Forelimb muscle (tissue), 1 donor: ENCODE results near the gene AGGF1. TPM values are rescaled to one million over a fixed set of nuclear protein-coding genes. Genes with fewer than 3 reads are reported as not detected.
"Not testable (repeated sequence)": the region's sequence is repeated elsewhere in the genome, so short reads cannot be mapped to it uniquely, and the experiment has no call there.

Source experiments
- DNase-seq: peaks from one replicate; pipeline ENCODE4 v3.0.0-alpha.2; 2013; ENCODE audit warnings: low read depth
- polyA plus RNA-seq: library from polyadenylated mRNA; unstranded; fragments of 120-200 nt; gene quantifications from one replicate; pipeline ENCODE4 v1.2.1, GENCODE V29; 2013; ENCODE audit not compliant: insufficient read length

Gene AGGF1
- polyA plus RNA-seq, 1 donor: 14.4 TPM

GRCh38 chr5:77086689-77087483 is 56.7 kb downstream of the AGGF1 start, which contains the start of gene ZBED3:
TSS of gene ZBED3 (minus strand) at chr5:77087285. CDS start at chr5:77077878, 9,407 bp downstream.
- peak; percentile 57 for DNase-seq

DNA sequence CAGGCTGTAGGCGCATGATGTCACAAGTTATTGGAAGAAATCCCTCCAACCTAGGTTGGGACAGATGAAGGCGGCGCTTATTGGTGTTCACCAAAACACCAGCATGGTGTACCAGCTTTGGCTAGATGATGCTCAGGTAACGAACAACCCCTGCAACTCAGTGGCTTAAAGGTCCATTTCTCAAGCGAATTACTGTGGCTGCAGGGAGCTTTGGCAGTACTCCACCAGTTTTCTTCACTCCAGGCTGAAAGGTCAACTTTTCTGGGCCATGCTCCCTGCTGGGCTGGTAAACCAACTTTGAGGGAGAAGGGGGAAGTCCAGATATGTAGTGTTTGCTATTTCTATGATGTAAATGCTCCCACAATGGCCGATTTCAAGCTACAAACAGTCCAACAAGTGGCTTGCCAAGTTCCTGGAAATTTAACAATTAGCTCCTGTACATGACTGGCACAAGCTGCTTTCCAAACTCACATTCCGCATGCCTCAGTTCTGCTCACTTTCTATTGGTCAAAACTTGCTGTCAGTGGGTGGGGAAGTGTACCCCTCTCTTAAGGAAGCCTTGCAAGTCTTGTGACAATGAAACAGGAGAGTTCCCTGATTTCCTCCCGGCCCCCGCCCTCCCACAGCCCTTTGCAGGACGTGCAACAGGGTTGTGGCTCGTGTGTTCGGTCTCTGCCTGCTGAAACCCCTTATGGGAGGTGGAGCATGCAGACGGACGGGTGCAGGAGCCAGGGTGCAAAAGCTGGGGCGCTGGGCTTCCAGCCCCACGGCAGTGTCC is 57.5 kb downstream of the AGGF1 start:
- peak; percentile 22 for DNase-seq

DNA sequence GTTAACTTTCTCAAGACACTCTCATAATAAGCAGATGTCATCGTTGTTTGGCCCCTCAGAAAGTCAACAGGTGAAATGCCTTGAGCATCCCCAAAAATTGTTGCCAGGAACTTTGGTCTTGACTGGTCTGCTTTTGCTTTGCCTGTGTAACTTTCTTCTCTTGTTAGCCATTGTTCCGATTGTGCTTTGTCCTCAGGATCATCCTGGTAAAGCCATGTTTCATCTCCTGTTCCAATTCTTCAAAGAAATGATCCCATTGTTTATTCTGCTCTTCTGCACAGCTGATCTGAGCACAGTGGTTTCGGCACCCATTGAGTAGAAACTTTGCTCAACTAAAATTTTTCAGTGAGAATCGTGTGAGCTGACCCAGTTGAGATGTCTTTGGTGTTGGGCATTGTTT is 65.0 kb downstream of the AGGF1 start:
- DNase-seq: no peak

- DNase-seq: no peak
Observed at GRCh38 chr5:77101298-77101697, 71.1 kb downstream of the AGGF1 start.

- DNase-seq: no peak
Observed at GRCh38 chr5:77102549-77102948, 72.3 kb downstream of the AGGF1 start.

GRCh38 chr5:77103457-77103856 is 73.3 kb downstream of the AGGF1 start:
- no peak for DNase-seq

GRCh38 chr5:77104813-77105212 is 74.6 kb downstream of the AGGF1 start:
- no peak for DNase-seq

DNA sequence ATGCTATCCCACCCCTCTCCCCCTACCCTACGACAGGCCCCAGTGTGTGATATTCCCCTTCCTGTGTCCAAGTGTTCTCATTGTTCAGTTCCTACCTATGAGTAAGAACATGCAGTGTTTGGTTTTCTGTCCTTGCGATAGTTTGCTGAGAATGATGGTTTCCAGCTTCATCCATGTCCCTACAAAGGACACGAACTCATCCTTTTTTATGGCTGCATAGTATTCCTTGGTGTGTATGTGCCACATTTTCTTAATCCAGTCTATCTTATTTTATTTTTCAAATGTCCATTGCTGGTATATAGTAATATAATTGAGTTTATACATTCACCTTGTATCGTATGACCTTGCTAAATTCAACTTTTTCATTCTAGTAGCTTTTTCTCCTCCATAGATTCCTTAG is 76.8 kb downstream of the AGGF1 start:
- DNase-seq: not testable (repeated sequence)

Other genes with a start within 250 kb of the AGGF1 start
- gene F2RL1, start 211.4 kb upstream of the AGGF1 start, polyA plus RNA-seq: 0.32 TPM
- gene S100Z, start 180.4 kb upstream of the AGGF1 start, polyA plus RNA-seq: 0.20 TPM
- gene CRHBP, start 77.4 kb upstream of the AGGF1 start, polyA plus RNA-seq: 0.67 TPM
- 7.3 TPM for gene ZBED3, start 56.9 kb downstream of the AGGF1 start, polyA plus RNA-seq
- 3.9 TPM for gene PDE8B, start 180.3 kb downstream of the AGGF1 start, polyA plus RNA-seq